ENCODE data around the gene BACH2.

DNA sequence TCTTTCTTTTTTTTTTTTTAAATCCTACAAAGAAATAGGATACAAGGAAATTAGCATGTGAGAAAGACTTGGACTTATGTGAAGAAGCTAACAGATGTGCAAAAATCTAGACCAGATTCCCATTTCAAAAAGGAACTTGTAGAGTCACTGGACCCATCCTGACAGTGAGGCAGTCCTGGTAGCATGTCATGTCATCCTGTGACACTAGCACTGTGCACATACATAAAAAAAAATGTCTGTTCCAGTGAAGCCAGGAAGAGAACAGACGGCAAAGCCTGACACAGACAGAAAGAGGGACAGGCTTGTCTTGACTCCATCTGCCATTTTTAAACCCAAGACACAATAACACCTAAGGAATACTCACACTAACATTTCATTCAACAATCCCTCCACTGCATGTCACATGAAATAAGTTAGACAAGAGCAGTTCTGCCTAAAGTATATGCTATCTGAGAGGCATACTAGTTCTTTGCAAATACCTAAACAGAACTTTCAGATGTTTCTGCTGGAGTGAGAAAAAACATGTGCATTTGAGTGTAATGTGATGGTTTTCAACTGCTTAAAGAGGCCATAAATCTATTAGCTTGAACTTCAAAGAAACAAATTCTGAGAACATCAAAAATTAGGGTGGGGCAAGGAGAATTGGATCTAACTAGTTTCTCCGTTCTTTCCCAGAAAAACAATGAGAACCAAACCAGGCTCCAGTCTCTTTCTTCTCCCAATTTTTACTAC is 159.6 kb downstream of the BACH2 start:
- TF ChIP-seq SIN3A (IDR thresholded peaks at IDR 0.05; ENCODE audit: low read depth) (no peak), POLR2A (IDR thresholded peaks at IDR 0.05; ENCODE audit: borderline replicate concordance, extremely low read depth, insufficient read depth, insufficient read length) (no peak), SRF (IDR thresholded peaks at IDR 0.05; ENCODE audit: low read depth) (no peak), TCF7L2 (IDR thresholded peaks at IDR 0.05; ENCODE audit: borderline replicate concordance, extremely low read depth, insufficient read depth, insufficient read length) (no peak), EZH2 (IDR thresholded peaks at IDR 0.05) (no peak), ATF3 (IDR thresholded peaks at IDR 0.05) (no peak), EZH2phosphoT487 (IDR thresholded peaks at IDR 0.05; ENCODE audit: borderline replicate concordance) (no peak), JUND (IDR thresholded peaks at IDR 0.05) (no peak), CEBPB (IDR thresholded peaks at IDR 0.05; ENCODE audit: low read depth) (no peak)
- TF ChIP-seq, protein P1, sequence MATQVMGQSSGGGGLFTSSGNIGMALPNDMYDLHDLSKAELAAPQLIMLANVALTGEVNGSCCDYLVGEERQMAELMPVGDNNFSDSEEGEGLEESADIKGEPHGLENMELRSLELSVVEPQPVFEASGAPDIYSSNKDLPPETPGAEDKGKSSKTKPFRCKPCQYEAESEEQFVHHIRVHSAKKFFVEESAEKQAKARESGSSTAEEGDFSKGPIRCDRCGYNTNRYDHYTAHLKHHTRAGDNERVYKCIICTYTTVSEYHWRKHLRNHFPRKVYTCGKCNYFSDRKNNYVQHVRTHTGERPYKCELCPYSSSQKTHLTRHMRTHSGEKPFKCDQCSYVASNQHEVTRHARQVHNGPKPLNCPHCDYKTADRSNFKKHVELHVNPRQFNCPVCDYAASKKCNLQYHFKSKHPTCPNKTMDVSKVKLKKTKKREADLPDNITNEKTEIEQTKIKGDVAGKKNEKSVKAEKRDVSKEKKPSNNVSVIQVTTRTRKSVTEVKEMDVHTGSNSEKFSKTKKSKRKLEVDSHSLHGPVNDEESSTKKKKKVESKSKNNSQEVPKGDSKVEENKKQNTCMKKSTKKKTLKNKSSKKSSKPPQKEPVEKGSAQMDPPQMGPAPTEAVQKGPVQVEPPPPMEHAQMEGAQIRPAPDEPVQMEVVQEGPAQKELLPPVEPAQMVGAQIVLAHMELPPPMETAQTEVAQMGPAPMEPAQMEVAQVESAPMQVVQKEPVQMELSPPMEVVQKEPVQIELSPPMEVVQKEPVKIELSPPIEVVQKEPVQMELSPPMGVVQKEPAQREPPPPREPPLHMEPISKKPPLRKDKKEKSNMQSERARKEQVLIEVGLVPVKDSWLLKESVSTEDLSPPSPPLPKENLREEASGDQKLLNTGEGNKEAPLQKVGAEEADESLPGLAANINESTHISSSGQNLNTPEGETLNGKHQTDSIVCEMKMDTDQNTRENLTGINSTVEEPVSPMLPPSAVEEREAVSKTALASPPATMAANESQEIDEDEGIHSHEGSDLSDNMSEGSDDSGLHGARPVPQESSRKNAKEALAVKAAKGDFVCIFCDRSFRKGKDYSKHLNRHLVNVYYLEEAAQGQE (IDR thresholded peaks at IDR 0.05; ENCODE audit: low read depth) = no peak
- TF ChIP-seq, protein P2, sequence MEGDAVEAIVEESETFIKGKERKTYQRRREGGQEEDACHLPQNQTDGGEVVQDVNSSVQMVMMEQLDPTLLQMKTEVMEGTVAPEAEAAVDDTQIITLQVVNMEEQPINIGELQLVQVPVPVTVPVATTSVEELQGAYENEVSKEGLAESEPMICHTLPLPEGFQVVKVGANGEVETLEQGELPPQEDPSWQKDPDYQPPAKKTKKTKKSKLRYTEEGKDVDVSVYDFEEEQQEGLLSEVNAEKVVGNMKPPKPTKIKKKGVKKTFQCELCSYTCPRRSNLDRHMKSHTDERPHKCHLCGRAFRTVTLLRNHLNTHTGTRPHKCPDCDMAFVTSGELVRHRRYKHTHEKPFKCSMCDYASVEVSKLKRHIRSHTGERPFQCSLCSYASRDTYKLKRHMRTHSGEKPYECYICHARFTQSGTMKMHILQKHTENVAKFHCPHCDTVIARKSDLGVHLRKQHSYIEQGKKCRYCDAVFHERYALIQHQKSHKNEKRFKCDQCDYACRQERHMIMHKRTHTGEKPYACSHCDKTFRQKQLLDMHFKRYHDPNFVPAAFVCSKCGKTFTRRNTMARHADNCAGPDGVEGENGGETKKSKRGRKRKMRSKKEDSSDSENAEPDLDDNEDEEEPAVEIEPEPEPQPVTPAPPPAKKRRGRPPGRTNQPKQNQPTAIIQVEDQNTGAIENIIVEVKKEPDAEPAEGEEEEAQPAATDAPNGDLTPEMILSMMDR (IDR thresholded peaks at IDR 0.05 in 2 of 3, conservative IDR thresholded peaks at IDR 0.05 in 1 of 3; ENCODE audit: borderline replicate concordance in 1 of 3, insufficient read depth in 1 of 3, low read depth in 2 of 3, low read length in 2 of 3) = no peak

Data from HCT116 (cell line).